Right cardiac atrium (tissue), 5 donors: ENCODE results near the gene CIDEC. TPM values are rescaled to one million over a fixed set of nuclear protein-coding genes. Genes with fewer than 3 reads are reported as not detected.

ENCODE experiments used
- ATAC-seq, 2 donors: fragments of 200-7000 bp; cut with Tn5 transposase; one replicate each; pipeline versions ENCODE4 v1.8.0 to v1.9.1; 2020; ENCODE audit warnings: moderate library complexity in 2 of 2, mild to moderate bottlenecking in 1 of 2
- DNase-seq, 3 donors: peaks; one replicate each; pipeline ENCODE4 v3.0.0-alpha.2; 2020
- H3K27ac ChIP-seq: one replicate; pipeline ENCODE4 v1.5.1; 2013; ENCODE audit warnings: mild to moderate bottlenecking, low read length, control low read depth, moderate library complexity
- H3K27me3 ChIP-seq: one replicate; pipeline ENCODE4 v1.6.1; 2013; ENCODE audit not compliant: control insufficient read depth, insufficient read depth
- H3K4me1 ChIP-seq: one replicate; pipeline ENCODE4 v1.6.1; 2013; ENCODE audit warnings: low read length; ENCODE audit not compliant: control insufficient read depth, insufficient read depth
- H3K4me3 ChIP-seq: one replicate; pipeline ENCODE4 v1.5.1; 2013; ENCODE audit warnings: low read length, control low read depth
- H3K9me3 ChIP-seq: one replicate; pipeline ENCODE4 v1.6.1; 2013; ENCODE audit warnings: low read length; ENCODE audit not compliant: control insufficient read depth
- WGBS: extraction: QIAGEN DNeasy Blood & Tissue Kit; methylation state at CpG from one replicate; pipeline ENCODE4 v1.1.7; 2013; 5-methylcytosine and 5-hydroxymethylcytosine counted together
- intact Hi-C, 4 donors: fragments of 100-400 bp; cut with DNase I; formaldehyde crosslinking; loops; one replicate each; pipeline versions ENCODE4 v1.11.0 to v1.14.0; 2022 to 2023
- polyA plus RNA-seq: library from polyadenylated mRNA; stranded (reverse); fragments of 200-250 nt; gene quantifications from one replicate; pipeline ENCODE4 v1.2.3, GENCODE V29; 2013
- total RNA-seq, 4 donors: library from RNA; stranded (reverse); fragmentation: NEBNext Ultra II Directional; extraction: Animal tissue kit (Norgen Biotek cat#: 25700); gene quantifications; one replicate each; pipeline ENCODE4 v1.2.1, GENCODE V29; 2021
- donor health status: healthy with polysubstance abuse.
- donor health status: DM: no; HTN: yes; CAD: no.
- donor health status: DM: no; HTN: no; CAD: no.
- donor health status: DM: no; HTN: yes; CAD: no; lungs with severe emphysema.
- donor health status: DM: yes; HTN: yes; CAD: no.

Gene CIDEC
- total and polyA plus RNA-seq, 5 donors = 0.38 to 29.5 (median 4.4) TPM; not detected in 1

DNA sequence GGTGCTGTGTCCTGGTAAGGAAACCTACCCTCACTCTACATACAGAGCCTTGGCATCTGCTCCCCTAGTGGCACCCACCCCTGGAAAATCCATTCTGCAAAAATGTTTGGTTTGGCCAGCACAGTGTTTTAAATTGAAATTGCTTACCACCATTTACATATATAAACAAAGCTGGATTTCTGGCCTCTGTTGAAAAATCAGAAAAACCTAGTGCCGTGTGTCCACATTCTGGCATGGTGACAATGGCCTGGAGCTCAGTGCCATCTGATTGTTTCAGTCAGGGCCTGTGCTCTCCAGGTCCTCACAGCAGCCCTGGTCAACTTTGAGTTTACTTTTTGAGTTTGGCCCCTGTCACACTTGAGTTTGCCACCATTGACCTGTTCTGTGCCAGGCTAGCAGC, 34.0 kb upstream of the CIDEC start:
- no peak overlapping the region for H3K27ac ChIP-seq
- ATAC-seq = no peak

DNA sequence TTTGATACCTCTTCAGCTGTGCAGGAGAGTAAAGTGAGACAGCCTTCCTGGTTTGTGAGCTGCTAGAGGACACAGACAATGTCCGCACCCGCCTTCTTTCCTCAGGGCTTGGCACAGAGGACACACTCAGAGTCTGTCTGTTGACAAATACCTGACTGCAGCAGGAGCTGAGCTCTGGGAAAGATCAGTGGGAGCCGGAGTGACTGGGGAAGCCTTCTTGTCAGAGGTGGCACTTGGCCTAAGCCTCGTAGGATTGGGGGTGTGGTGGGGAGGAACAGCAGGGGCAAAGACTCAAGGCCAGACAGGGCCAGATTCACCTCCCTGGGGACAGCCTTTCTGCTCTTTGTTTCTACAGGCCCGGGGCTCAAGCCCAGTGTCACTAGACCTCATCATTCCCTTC, 33.5 kb upstream of the CIDEC start:
- DNase-seq = no peak
- Histone ChIP-seq H3K27me3 (no peaks in the 10 kb centered on the region), H3K27ac (no peak overlapping the region), H3K4me3 (no peak overlapping the region), H3K4me1 (peaks cover 6% of the 10 kb centered on the region), H3K9me3 (no peaks in the 10 kb centered on the region)
- intact Hi-C loops = loop anchor here in 1 of 4 donors (10.0 kb wide), 1 partner anchor 69 kb away; the partner anchor contains the start of gene RPUSD3
- no peak for ATAC-seq
- WGBS = 76% methylated on average over 5 of the region's 5 CpGs

More for the DNA sequence above, 34.0 kb upstream of the CIDEC start:
- intact Hi-C loops = loop anchor here in 1 of 4 donors (10.0 kb wide), 1 partner anchor 69 kb away; the partner anchor contains the start of gene RPUSD3
- H3K9me3 ChIP-seq = no peaks in the 10 kb centered on the region
- H3K4me1 ChIP-seq = peaks cover 6% of the 10 kb centered on the region
- no peaks in the 10 kb centered on the region for H3K27me3 ChIP-seq
- no peak for DNase-seq
- no peak overlapping the region for H3K4me3 ChIP-seq
- WGBS = 55% methylated on average over 1 of the region's 1 CpG

DNA sequence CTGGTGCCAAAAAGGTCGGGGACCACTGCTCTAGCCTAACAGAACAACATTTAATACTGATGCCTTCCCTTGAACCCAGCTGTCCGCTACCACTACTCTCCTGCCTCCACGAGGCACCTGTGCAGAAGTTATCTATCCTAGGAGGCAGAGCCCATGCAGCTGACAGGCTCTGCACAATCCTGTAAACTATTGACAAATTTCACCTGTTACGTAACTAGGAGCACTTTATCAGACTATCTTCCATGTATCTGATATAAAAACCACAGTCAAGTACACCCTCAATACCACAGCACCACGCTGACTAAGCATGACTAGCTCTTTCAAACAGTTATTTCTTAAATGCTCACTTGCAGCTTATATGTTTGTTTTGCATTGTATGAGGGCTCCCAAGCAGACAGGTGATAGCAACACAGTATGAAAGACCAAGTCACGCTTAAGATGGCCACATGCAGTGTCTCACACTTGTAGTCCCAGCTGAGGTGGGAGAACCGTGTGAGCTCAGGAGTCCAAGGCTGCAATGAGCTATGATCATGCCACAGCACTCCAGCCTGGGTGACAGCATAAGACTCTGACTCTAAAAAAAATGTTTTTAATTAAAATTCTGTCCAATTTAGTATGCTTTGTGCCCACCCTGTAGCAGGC, 32.4 kb upstream of the CIDEC start:
- intact Hi-C loops = loop anchor here in 1 of 4 donors (10.0 kb wide), 1 partner anchor 68 kb away; the partner anchor contains the start of gene RPUSD3

DNA sequence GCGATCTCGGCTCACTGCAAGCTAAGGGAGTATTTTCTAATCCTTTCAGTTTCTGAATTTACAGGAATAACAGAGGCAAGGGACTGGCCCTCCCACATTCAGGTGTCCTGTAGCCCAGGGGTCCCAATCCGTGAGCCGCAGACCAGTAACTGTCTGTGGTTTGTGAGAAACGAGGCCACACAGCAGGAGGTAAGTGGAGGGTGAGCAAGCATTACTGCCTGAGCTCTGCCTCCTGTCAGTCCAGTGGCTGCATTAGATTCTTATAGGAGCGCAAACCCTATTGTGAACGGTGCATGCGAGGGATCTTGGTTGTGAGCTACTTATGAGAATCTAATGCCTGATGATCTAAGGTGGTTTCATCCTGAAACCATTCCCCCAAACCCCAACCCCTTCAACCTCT, 31.8 kb upstream of the CIDEC start:
- WGBS = 70% methylated on average over 8 of the region's 8 CpGs
- no peak for ATAC-seq
- intact Hi-C loops = loop anchor here in 1 of 4 donors (10.0 kb wide), 1 partner anchor 67 kb away; the partner anchor contains the start of gene RPUSD3

More for the DNA sequence above, 32.4 kb upstream of the CIDEC start:
- WGBS = 80% methylated on average over 7 of the region's 7 CpGs
- H3K4me1 ChIP-seq = peaks cover 2% of the 10 kb centered on the region
- H3K27ac ChIP-seq = no peak overlapping the region
- no peak overlapping the region for H3K4me3 ChIP-seq
- no peaks in the 10 kb centered on the region for H3K27me3 ChIP-seq
- DNase-seq (no peak), ATAC-seq (no peak)
- no peaks in the 10 kb centered on the region for H3K9me3 ChIP-seq

DNA sequence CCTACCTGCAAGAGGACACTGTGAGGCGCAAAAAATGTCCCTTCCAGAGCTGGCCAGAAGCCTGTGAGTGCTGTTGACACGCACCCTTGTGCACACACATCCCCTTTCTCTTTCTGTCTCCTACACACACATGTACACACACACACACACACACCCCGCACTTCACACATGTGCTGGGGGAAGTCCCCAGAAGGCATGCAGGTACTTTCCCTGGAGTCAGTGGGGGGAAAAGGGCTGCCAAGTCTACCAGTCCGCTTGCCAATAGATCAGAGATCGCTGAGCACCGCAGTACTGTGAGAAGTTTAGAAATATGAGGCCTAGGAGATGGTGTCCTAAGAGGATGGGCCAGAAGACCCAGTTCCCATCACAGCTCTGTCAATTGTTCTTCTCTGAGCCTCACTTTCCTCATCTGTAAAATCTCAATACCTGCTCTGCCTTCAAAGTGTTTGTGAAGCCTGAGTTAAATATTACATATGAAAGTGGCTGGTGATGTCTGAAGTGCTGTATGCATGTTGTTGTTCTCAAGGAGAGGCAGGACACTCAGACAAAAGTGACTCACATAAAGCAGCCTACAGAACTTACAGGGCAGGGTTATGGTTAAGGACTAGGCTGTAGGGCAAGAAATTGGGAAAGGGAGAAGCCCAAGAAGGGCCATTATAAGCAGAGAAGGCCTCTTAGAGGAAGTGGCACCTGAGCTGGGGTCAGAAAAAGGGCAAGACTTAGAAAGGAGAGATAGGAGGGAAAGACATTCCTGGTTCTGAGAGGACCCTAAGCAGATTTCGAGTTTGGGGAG, 29.4 kb upstream of the CIDEC start:
- intact Hi-C loops = loop anchor here in 1 of 4 donors (10.0 kb wide), 1 partner anchor 65 kb away; the partner anchor contains the start of gene RPUSD3
- no peak for ATAC-seq
- no peak for DNase-seq
- Histone ChIP-seq H3K4me1 (no peaks in the 10 kb centered on the region), H3K27me3 (no peaks in the 10 kb centered on the region), H3K4me3 (no peak overlapping the region), H3K9me3 (no peaks in the 10 kb centered on the region), H3K27ac (no peak overlapping the region)
- WGBS = 87% methylated on average over 7 of the region's 7 CpGs

More for the DNA sequence above, 31.8 kb upstream of the CIDEC start:
- no peaks in the 10 kb centered on the region for H3K27me3 ChIP-seq
- no peaks in the 10 kb centered on the region for H3K9me3 ChIP-seq
- no peak overlapping the region for H3K27ac ChIP-seq
- no peak for DNase-seq
- H3K4me1 ChIP-seq = peaks cover 2% of the 10 kb centered on the region
- no peak overlapping the region for H3K4me3 ChIP-seq

DNA sequence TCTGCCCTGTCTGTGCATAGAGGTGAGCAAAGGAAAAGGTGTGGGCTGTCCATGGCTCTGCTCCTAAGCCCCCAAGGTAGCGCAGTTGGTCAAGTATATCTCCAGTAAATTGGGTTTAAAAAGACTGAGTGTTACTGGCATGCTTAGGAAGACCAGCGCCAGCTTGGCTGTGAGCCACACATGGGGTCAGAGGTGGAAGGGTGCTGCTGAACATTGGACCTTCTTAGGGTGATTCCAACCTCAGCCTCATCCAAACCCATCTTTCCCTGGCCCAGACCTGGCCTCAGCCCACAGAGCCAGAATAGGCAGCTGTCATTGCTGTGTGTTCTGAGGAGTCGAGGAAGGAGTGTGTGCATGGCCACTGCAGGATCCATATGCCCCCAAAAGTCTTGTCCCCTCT, 28.2 kb upstream of the CIDEC start:
- Histone ChIP-seq H3K27ac (no peak overlapping the region), H3K4me3 (no peak overlapping the region), H3K4me1 (no peaks in the 10 kb centered on the region), H3K27me3 (no peaks in the 10 kb centered on the region), H3K9me3 (no peaks in the 10 kb centered on the region)
- no peak for ATAC-seq
- WGBS = 86% methylated on average over 3 of the region's 3 CpGs
- intact Hi-C loops = no loop called here
- DNase-seq = no peak

DNA sequence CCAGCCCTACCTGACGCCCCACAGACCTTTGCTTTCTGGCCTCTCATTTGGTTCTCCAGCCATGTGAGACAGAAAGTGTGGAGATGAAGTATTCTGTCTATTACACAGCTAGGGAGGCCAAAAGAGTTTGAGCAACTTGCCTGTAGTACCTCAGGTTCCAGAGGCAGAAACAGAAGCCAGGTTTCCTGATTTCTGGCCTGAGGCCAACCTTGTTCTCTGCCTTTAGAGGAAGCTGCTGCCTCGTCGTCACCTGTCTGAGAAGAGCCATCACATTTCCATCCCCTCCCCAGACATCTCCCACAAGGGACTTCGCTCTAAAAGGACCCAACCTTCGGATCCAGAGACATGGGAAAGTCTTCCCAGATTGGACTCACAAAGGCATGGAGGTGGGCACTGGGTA, 26.4 kb upstream of the CIDEC start:
- DNase-seq (no peak), ATAC-seq (no peak)
- intact Hi-C loops = no loop called here
- Histone ChIP-seq H3K4me3 (no peak overlapping the region), H3K27ac (no peak overlapping the region), H3K4me1 (no peaks in the 10 kb centered on the region), H3K27me3 (no peaks in the 10 kb centered on the region), H3K9me3 (no peaks in the 10 kb centered on the region)
- 93% methylated on average over 5 of the region's 5 CpGs for WGBS

DNA sequence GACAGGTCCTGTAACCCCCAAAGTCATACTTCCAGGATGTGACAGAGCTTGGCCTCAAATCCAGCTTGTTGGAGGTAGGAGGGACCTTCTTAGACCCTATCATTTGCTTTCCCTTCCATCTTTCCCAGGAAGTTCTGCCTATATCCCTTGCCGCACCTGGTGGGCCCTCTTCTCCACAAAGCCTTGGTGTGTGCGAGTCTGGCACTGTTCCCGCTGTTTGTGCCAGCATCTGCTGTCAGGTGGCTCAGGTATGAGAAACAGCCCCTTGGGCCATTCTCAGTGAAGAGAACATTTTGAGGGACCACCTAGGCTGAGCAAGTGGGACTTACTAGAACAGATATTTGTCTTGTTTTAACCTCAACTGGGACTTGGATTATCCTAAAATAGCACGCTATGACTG, 23.9 kb upstream of the CIDEC start:
- Histone ChIP-seq H3K27me3 (no peaks in the 10 kb centered on the region), H3K27ac (no peak overlapping the region), H3K9me3 (no peaks in the 10 kb centered on the region), H3K4me3 (no peak overlapping the region), H3K4me1 (no peaks in the 10 kb centered on the region)
- ATAC-seq (no peak), DNase-seq (no peak)
- intact Hi-C loops = no loop called here
- WGBS = 93% methylated on average over 4 of the region's 4 CpGs

DNA sequence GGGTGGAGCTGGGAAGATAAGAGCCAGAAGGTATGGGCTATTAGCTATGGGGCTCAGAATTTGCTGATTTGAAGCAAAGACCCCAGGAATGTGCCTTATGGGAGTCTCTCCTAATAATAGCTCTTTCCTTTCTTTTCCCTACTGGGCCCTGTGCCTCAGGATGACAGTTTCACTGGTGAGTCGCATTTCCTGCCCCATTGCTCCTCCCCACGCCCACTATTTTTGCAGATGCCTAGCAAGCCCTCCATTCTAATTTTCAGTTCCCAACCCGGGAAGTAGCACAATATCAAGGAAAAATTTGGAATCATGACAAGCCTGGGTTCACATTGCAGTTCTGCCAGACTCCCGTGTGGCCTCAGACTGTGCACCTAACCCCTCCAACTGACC, 23.2 kb upstream of the CIDEC start:
- Histone ChIP-seq H3K27ac (no peak overlapping the region), H3K27me3 (no peaks in the 10 kb centered on the region), H3K4me3 (no peak overlapping the region), H3K9me3 (no peaks in the 10 kb centered on the region), H3K4me1 (peaks cover 3% of the 10 kb centered on the region)
- ATAC-seq (peak in 1 of 2 donors; percentile 61), DNase-seq (no peak)
- 26% methylated on average over 4 of the region's 4 CpGs for WGBS
- intact Hi-C loops = no loop called here

DNA sequence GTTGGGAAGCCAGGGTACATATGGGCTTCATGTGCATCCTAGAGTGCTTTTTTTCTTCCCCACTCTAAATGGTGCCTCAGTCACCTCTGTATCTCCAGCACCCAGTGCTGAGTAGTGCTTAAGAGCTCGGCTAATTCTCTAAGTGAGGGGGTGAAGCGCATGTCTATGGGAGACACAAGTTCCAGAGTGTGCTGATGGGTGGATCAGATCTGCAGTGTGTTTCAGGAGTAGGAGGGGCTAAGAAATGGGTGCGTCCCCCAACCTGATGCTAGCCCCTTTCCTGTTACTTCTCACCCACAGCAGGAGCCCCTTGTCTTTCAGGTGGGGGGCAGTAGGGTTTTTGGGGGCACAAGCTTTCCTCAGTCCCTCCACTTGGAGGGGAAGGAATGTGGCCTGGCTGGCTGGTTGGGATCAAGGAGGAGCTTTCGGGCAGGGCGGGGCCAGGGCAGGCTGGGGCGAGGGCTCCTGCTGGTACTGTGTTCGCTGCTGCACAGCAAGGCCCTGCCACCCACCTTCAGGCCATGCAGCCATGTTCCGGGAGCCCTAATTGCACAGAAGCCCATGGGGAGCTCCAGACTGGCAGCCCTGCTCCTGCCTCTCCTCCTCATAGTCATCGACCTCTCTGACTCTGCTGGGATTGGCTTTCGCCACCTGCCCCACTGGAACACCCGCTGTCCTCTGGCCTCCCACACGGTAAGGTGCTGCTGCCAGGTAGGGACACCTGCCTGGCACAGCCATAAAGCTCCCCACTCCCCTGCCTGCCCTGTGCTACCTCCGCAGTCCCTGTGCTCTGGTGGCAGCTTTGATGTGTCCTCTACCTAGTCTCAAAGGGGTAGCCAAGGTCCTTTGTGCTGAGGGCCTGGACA, 22.6 kb upstream of the CIDEC start, which contains the start of gene IL17RE:
TSS of gene IL17RE (plus strand) at position 477 of the 866 bp plus-strand sequence. CDS start at position 562, 85 bp downstream.
- DNase-seq = peak in 1 of 3 donors; percentile 59

More for the DNA sequence above, 22.6 kb upstream of the CIDEC start, which contains the start of gene IL17RE:
- intact Hi-C loops = no loop called here
- peak; percentile 44 for ATAC-seq
- H3K4me3 ChIP-seq = no peak within 1 kb of the TSS
- WGBS = 55% methylated on average over 13 of the region's 13 CpGs
- H3K27me3 ChIP-seq = no peaks in the 10 kb centered on the region
- H3K9me3 ChIP-seq = no peaks in the 10 kb centered on the region
- H3K27ac ChIP-seq = no peak within 1 kb of the TSS
- peaks cover 3% of the 10 kb centered on the region for H3K4me1 ChIP-seq
